Neural cell (in vitro differentiated cells): ENCODE data around the gene BRINP1. TPM values are rescaled to one million over a fixed set of nuclear protein-coding genes. Genes with fewer than 3 reads are reported as not detected.

Experiments used
- H2AFZ ChIP-seq: fragments of 200-600, 300-800 bp; sonication (generic), shearing (Covaris generic); 2 replicates; pipeline ENCODE4 v1.6.0; 2014; ENCODE audit warnings: low read depth, mild to moderate bottlenecking, antibody characterized with exemption, low read length, moderate library complexity
- H3F3A ChIP-seq: fragments of 200-600 bp; shearing (Covaris generic); 2 replicates; pipeline ENCODE4 v1.6.1; 2016; ENCODE audit warnings: mild to moderate bottlenecking, moderate library complexity, mixed read lengths, antibody characterized with exemption, low read length; ENCODE audit not compliant: insufficient read depth, poor library complexity, severe bottlenecking
- H3K27ac ChIP-seq: fragments of 200-600, 300-800 bp; sonication (generic), shearing (Covaris generic); 2 replicates; pipeline ENCODE4 v1.5.1; 2014; ENCODE audit warnings: mild to moderate bottlenecking, low read length, moderate library complexity
- H3K27me3 ChIP-seq: fragments of 300-800, 200-600 bp; sonication (generic), shearing (Covaris generic); 2 replicates; pipeline ENCODE4 v1.6.0; 2014; ENCODE audit warnings: mild to moderate bottlenecking, low read depth, low read length, moderate library complexity; ENCODE audit not compliant: insufficient read depth
- H3K36me3 ChIP-seq: fragments of 300-800, 200-600 bp; sonication (generic), shearing (Covaris generic); 2 replicates; pipeline ENCODE4 v1.5.1; 2014; ENCODE audit warnings: mild to moderate bottlenecking, antibody characterized with exemption, low read length, moderate library complexity; ENCODE audit not compliant: insufficient read depth
- H3K4me2 ChIP-seq: fragments of 300-800, 200-600 bp; sonication (generic), shearing (Covaris generic); 2 replicates; pipeline ENCODE4 v1.6.0; 2014; ENCODE audit warnings: mild to moderate bottlenecking, low read length
- H3K4me3 ChIP-seq: fragments of 300-800, 200-600 bp; sonication (generic), shearing (Covaris generic); 2 replicates; pipeline ENCODE4 v1.5.1; 2014; ENCODE audit warnings: mild to moderate bottlenecking, low read length, moderate library complexity
- H3K79me2 ChIP-seq: fragments of 200-600 bp; shearing (Covaris generic); replicated peaks from 2 replicates; pipeline ENCODE4 v1.6.0; 2014; ENCODE audit warnings: mild to moderate bottlenecking, low read length, moderate library complexity; ENCODE audit not compliant: insufficient read depth
- H3K9ac ChIP-seq: fragments of 300-800, 200-600 bp; sonication (generic), shearing (Covaris generic); 2 replicates; pipeline ENCODE4 v1.6.1; 2016; ENCODE audit warnings: mild to moderate bottlenecking, low read length, mixed read lengths
- H3K9me2 ChIP-seq: fragments of 200-600 bp; shearing (Covaris generic); 2 replicates; pipeline ENCODE4 v1.6.1; 2016; ENCODE audit warnings: mild to moderate bottlenecking, low read length, mixed read lengths; ENCODE audit not compliant: insufficient read depth
- H3K9me3 ChIP-seq: fragments of 200-600, 300-800 bp; sonication (generic), shearing (Covaris generic); 2 replicates; pipeline ENCODE4 v1.6.1; 2016; ENCODE audit warnings: mild to moderate bottlenecking, mixed run types, low read length, moderate library complexity, mixed read lengths
- H4K20me1 ChIP-seq: fragments of 200-600 bp; shearing (Covaris generic); 2 replicates; pipeline ENCODE4 v1.6.1; 2016; ENCODE audit warnings: mild to moderate bottlenecking, mixed run types; ENCODE audit not compliant: insufficient read depth
- CTCF ChIP-seq: fragments of 450-650 bp; IDR thresholded peaks from 2 replicates; pipeline ENCODE4 v1.5.1; 2014; ENCODE audit warnings: antibody characterized with exemption, mild to moderate bottlenecking, moderate library complexity; ENCODE audit not compliant: poor library complexity, severe bottlenecking
- EP300 ChIP-seq: fragments of 450-650 bp; conservative IDR thresholded peaks from 2 replicates; pipeline ENCODE4 v1.6.1; 2014; ENCODE audit warnings: antibody characterized with exemption, mild to moderate bottlenecking, moderate library complexity; ENCODE audit not compliant: poor library complexity, severe bottlenecking
- EZH2 ChIP-seq: fragments of 200-600, 300-800 bp; shearing (Covaris generic), sonication (generic); IDR thresholded peaks from 2 replicates; pipeline ENCODE4 v1.6.1; 2014; ENCODE audit warnings: antibody characterized with exemption, low read length, borderline replicate concordance, mild to moderate bottlenecking; ENCODE audit not compliant: insufficient read depth, poor library complexity, severe bottlenecking
- MXI1 ChIP-seq: fragments of 450-650 bp; conservative IDR thresholded peaks from 2 replicates; pipeline ENCODE4 v1.6.1; 2014; ENCODE audit warnings: antibody characterized with exemption, mild to moderate bottlenecking; ENCODE audit not compliant: poor library complexity, severe bottlenecking
- POLR2AphosphoS5 ChIP-seq: IDR thresholded peaks from 2 replicates; pipeline ENCODE4 v1.6.1; 2012
- RAD21 ChIP-seq: fragments of 450-650 bp; conservative IDR thresholded peaks from 2 replicates; pipeline ENCODE4 v1.6.1; 2014; ENCODE audit warnings: antibody characterized with exemption, mild to moderate bottlenecking, moderate library complexity
- SMC3 ChIP-seq: fragments of 450-650 bp; conservative IDR thresholded peaks from 2 replicates; pipeline ENCODE4 v1.6.1; 2014; ENCODE audit warnings: antibody characterized with exemption, mild to moderate bottlenecking, moderate library complexity; ENCODE audit not compliant: poor library complexity
- TAF1 ChIP-seq: IDR thresholded peaks from 2 replicates; pipeline ENCODE4 v1.6.1; 2012; ENCODE audit warnings: low read depth
- polyA plus RNA-seq: library from polyadenylated mRNA; depleted of rRNA; stranded (reverse); fragments of >200 nt; gene quantifications from 2 replicates; pipeline ENCODE4 v1.2.3, GENCODE V29; 2014
- TF ChIP-seq, protein P1 (sequence below): IDR thresholded peaks from 2 replicates; pipeline ENCODE4 v1.6.1; 2012; ENCODE audit warnings: borderline replicate concordance

The BRINP1 gene
- polyA plus RNA-seq, 1 donor from 2014 or later, result 15.6 TPM

GRCh38 chr9:119165131-119165530 lies 204.1 kb downstream of the BRINP1 start:
- Histone ChIP-seq H3F3A (no peaks in the 10 kb centered on the region), H3K4me2 (no peak overlapping the region), H4K20me1 (no peaks in the 10 kb centered on the region), H3K27me3 (no peaks in the 10 kb centered on the region), H3K36me3 (peaks cover 9% of the 10 kb centered on the region), H3K9me2 (no peaks in the 10 kb centered on the region), H3K4me3 (no peak overlapping the region), H3K27ac (no peak overlapping the region), H3K79me2 (no peaks in the 10 kb centered on the region), H3K9ac (no peak overlapping the region), H3K9me3 (no peaks in the 10 kb centered on the region), H2AFZ (no peak overlapping the region)
- TF ChIP-seq, protein P1, sequence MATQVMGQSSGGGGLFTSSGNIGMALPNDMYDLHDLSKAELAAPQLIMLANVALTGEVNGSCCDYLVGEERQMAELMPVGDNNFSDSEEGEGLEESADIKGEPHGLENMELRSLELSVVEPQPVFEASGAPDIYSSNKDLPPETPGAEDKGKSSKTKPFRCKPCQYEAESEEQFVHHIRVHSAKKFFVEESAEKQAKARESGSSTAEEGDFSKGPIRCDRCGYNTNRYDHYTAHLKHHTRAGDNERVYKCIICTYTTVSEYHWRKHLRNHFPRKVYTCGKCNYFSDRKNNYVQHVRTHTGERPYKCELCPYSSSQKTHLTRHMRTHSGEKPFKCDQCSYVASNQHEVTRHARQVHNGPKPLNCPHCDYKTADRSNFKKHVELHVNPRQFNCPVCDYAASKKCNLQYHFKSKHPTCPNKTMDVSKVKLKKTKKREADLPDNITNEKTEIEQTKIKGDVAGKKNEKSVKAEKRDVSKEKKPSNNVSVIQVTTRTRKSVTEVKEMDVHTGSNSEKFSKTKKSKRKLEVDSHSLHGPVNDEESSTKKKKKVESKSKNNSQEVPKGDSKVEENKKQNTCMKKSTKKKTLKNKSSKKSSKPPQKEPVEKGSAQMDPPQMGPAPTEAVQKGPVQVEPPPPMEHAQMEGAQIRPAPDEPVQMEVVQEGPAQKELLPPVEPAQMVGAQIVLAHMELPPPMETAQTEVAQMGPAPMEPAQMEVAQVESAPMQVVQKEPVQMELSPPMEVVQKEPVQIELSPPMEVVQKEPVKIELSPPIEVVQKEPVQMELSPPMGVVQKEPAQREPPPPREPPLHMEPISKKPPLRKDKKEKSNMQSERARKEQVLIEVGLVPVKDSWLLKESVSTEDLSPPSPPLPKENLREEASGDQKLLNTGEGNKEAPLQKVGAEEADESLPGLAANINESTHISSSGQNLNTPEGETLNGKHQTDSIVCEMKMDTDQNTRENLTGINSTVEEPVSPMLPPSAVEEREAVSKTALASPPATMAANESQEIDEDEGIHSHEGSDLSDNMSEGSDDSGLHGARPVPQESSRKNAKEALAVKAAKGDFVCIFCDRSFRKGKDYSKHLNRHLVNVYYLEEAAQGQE, result no peak
- TF ChIP-seq MXI1, result no peak
- no peak for TF ChIP-seq SMC3
- no peak for TF ChIP-seq POLR2AphosphoS5
- no peak for TF ChIP-seq EZH2
- no peak for TF ChIP-seq TAF1
- no peak for TF ChIP-seq CTCF
- TF ChIP-seq EP300, result no peak
- no peak for TF ChIP-seq RAD21

DNA sequence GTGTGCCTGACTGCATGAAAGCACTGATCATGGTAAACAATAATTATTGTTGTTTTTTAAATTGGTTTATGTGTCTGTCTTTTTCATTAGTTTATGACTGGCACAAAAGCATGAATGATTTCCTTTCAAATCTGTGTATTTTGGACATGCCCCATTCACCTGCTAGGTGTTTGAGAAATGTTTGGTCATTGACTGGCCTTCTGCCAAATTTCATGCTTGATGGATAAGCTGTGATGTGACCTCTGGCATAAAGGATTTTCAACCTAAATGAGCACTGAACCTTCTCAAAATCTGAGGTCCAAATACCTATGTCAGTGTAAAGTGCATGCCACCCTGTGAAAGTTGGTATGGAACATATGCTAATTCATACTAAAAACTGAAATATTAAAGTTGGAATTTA lies 204.5 kb downstream of the BRINP1 start:
- Histone ChIP-seq H3K36me3 (peaks cover 9% of the 10 kb centered on the region), H3K4me3 (no peak overlapping the region), H3F3A (no peaks in the 10 kb centered on the region), H3K9me3 (no peaks in the 10 kb centered on the region), H4K20me1 (no peaks in the 10 kb centered on the region), H3K9me2 (no peaks in the 10 kb centered on the region), H2AFZ (no peak overlapping the region), H3K27me3 (no peaks in the 10 kb centered on the region), H3K79me2 (no peaks in the 10 kb centered on the region), H3K4me2 (no peak overlapping the region), H3K27ac (no peak overlapping the region), H3K9ac (no peak overlapping the region)
- TF ChIP-seq RAD21, result no peak
- no peak for TF ChIP-seq TAF1
- no peak for TF ChIP-seq CTCF
